SK-N-SH treated with all-trans-retinoic acid at 6 μM for 48 hours (cell line): ENCODE results near the gene ADAM10.
A peak's percentile ranks its signal among the peaks of the same experiment; 100 is the strongest.

ENCODE experiments used
- ATAC-seq: fragments of 200-7000 bp; cut with Tn5 transposase; 3 replicates; pipeline ENCODE4 v1.9.1; 2020; ENCODE audit warnings: mild to moderate bottlenecking, moderate library complexity
- ARNTL ChIP-seq: fragments of 450-650 bp; formaldehyde crosslinking; IDR thresholded peaks from 2 replicates; pipeline ENCODE4 v1.5.0; 2020; ENCODE audit warnings: low read depth, mild to moderate bottlenecking, moderate library complexity, borderline replicate concordance
- BACH2 ChIP-seq: fragments of 250-450 bp; sonication (Bioruptor Pico); IDR thresholded peaks from 2 replicates; pipeline ENCODE4 v1.9.0; 2021; ENCODE audit warnings: mild to moderate bottlenecking, borderline replicate concordance
- CREB5 ChIP-seq: fragments of 250-450 bp; sonication (Bioruptor Pico); IDR thresholded peaks from 2 replicates; pipeline ENCODE4 v1.5.1; 2020; ENCODE audit warnings: low read depth, mild to moderate bottlenecking, moderate library complexity
- CSDC2 ChIP-seq: fragments of 250-450 bp; sonication (Bioruptor Pico); IDR thresholded peaks from 2 replicates; pipeline ENCODE4 v1.5.0; 2020; ENCODE audit warnings: mild to moderate bottlenecking, moderate library complexity
- CSRNP3 ChIP-seq: fragments of 250-450 bp; sonication (Bioruptor Pico); IDR thresholded peaks from 2 replicates; pipeline ENCODE4 v1.5.1; 2021; ENCODE audit warnings: mild to moderate bottlenecking, moderate library complexity
- ESRRG ChIP-seq: fragments of 250-450 bp; sonication (Bioruptor Pico); IDR thresholded peaks from 2 replicates; pipeline ENCODE4 v1.6.1; 2021; ENCODE audit warnings: mild to moderate bottlenecking
- GLIS3 ChIP-seq: fragments of 250-450 bp; sonication (Bioruptor Pico); IDR thresholded peaks from 2 replicates; pipeline ENCODE4 v1.5.0; 2020; ENCODE audit warnings: mild to moderate bottlenecking, moderate library complexity
- ISL1 ChIP-seq: fragments of 250-450 bp; sonication (Bioruptor Pico); IDR thresholded peaks from 2 replicates; pipeline ENCODE4 v2.1.2; 2022; ENCODE audit warnings: mild to moderate bottlenecking, moderate library complexity
- OSR1 ChIP-seq: fragments of 250-450 bp; sonication (Bioruptor Pico); IDR thresholded peaks from 2 replicates; pipeline ENCODE4 v1.8.0; 2022; ENCODE audit warnings: moderate library complexity, mild to moderate bottlenecking, inconsistent platforms
- POU6F1 ChIP-seq: fragments of 250-450 bp; sonication (Bioruptor Pico); IDR thresholded peaks from 2 replicates; pipeline ENCODE4 v1.8.0; 2021; ENCODE audit warnings: low read depth, mild to moderate bottlenecking, moderate library complexity, borderline replicate concordance
- PPARA ChIP-seq: fragments of 250-450 bp; sonication (Bioruptor Pico); IDR thresholded peaks from 2 replicates; pipeline ENCODE4 v1.5.0; 2020; ENCODE audit warnings: mild to moderate bottlenecking, borderline replicate concordance
- RARB ChIP-seq: fragments of 250-450 bp; sonication (Bioruptor Pico); IDR thresholded peaks from 2 replicates; pipeline ENCODE4 v1.8.0; 2021; ENCODE audit warnings: mild to moderate bottlenecking, moderate library complexity
- TOX ChIP-seq: fragments of 250-450 bp; sonication (Bioruptor Pico); IDR thresholded peaks from 2 replicates; pipeline ENCODE4 v1.8.0; 2021; ENCODE audit warnings: mild to moderate bottlenecking, moderate library complexity, borderline replicate concordance
- TSHZ2 ChIP-seq: fragments of 250-450 bp; sonication (Bioruptor Pico); IDR thresholded peaks from 2 replicates; pipeline ENCODE4 v1.5.0; 2020; ENCODE audit warnings: mild to moderate bottlenecking, moderate library complexity
- ZC3H10 ChIP-seq: fragments of 250-450 bp; sonication (Bioruptor Pico); IDR thresholded peaks from 2 replicates; pipeline ENCODE4 v1.5.1; 2021; ENCODE audit warnings: mild to moderate bottlenecking, moderate library complexity
- ZFP3 ChIP-seq: fragments of 250-450 bp; sonication (Bioruptor Pico); IDR thresholded peaks from 2 replicates; pipeline ENCODE4 v1.5.0; 2020; ENCODE audit warnings: mild to moderate bottlenecking, moderate library complexity
- ZFP30 ChIP-seq: fragments of 450-650 bp; formaldehyde crosslinking; IDR thresholded peaks from 2 replicates; pipeline ENCODE4 v1.5.0; 2022; ENCODE audit warnings: mild to moderate bottlenecking, moderate library complexity
- ZNF565 ChIP-seq: fragments of 450-650 bp; formaldehyde crosslinking; conservative IDR thresholded peaks from 2 replicates; pipeline ENCODE4 v1.5.0; 2020; ENCODE audit warnings: low read depth, mild to moderate bottlenecking, moderate library complexity
- ZNF70 ChIP-seq: fragments of 450-650 bp; formaldehyde crosslinking; IDR thresholded peaks from 2 replicates; pipeline ENCODE4 v1.5.0; 2020; ENCODE audit warnings: mild to moderate bottlenecking, moderate library complexity

Gene ADAM10

GRCh38 chr15:58736018-58736643 lies 13.4 kb downstream of the ADAM10 start (continued):
- no peak for TF ChIP-seq TOX (CRISPR knock-in tag)
- no peak for TF ChIP-seq PPARA
- TF ChIP-seq CSRNP3, result no peak
- no peak for TF ChIP-seq CREB5
- no peak for TF ChIP-seq CSDC2 (CRISPR knock-in tag)

GRCh38 chr15:58734859-58735258 lies 14.6 kb downstream of the ADAM10 start:
- ATAC-seq, result no peak
- TF ChIP-seq POU6F1 (CRISPR knock-in tag) (no peak), PPARA (no peak), ZFP3 (CRISPR knock-in tag) (no peak), TOX (CRISPR knock-in tag) (no peak), ZFP30 (no peak), RARB (CRISPR knock-in tag) (no peak), OSR1 (CRISPR knock-in tag) (no peak), ZNF565 (CRISPR knock-in tag) (no peak), BACH2 (CRISPR knock-in tag) (no peak), ZNF70 (CRISPR knock-in tag) (no peak), ARNTL (CRISPR knock-in tag) (no peak)

- TF ChIP-seq BACH2 (CRISPR knock-in tag) (no peak), TSHZ2 (CRISPR knock-in tag) (no peak), POU6F1 (CRISPR knock-in tag) (no peak), ZC3H10 (no peak), ESRRG (CRISPR knock-in tag) (no peak)
- TF ChIP-seq, all 23 proteins: peak for 0
- no peak for ATAC-seq
These were observed 16.7 kb downstream of the ADAM10 start for GRCh38 chr15:58732625-58733363.

GRCh38 chr15:58731756-58732535 lies 17.6 kb downstream of the ADAM10 start:
- peak; percentile 92 for ATAC-seq
- TF ChIP-seq ESRRG (CRISPR knock-in tag) (no peak), CREB5 (no peak), TOX (CRISPR knock-in tag) (no peak), ISL1 (CRISPR knock-in tag) (no peak), CSRNP3 (no peak), BACH2 (CRISPR knock-in tag) (no peak), ZC3H10 (no peak), RARB (CRISPR knock-in tag) (no peak), GLIS3 (no peak), ZFP3 (CRISPR knock-in tag) (no peak), ZFP30 (no peak)
